ENCODE data around the gene ABCC12.

Gene ABCC12

GRCh38 chr16:48131201-48131935 lies 24.4 kb downstream of the ABCC12 start:
- no peak for DNase-seq

- DNase-seq, result no peak
These were observed 25.9 kb downstream of the ABCC12 start for GRCh38 chr16:48129926-48130325.

GRCh38 chr16:48128769-48129168 lies 27.0 kb downstream of the ABCC12 start:
- no peak for DNase-seq

- DNase-seq, result no peak
These were observed 28.8 kb downstream of the ABCC12 start for GRCh38 chr16:48126801-48127644.

GRCh38 chr16:48125888-48126287 lies 29.9 kb downstream of the ABCC12 start:
- no peak for DNase-seq

- no peak for DNase-seq
These were observed 31.5 kb downstream of the ABCC12 start for GRCh38 chr16:48124266-48124665.

- DNase-seq, result no peak
These were observed 32.5 kb downstream of the ABCC12 start for GRCh38 chr16:48123104-48123788.

- DNase-seq, result no peak
These were observed 34.5 kb downstream of the ABCC12 start for GRCh38 chr16:48121276-48121675.

- DNase-seq, result no peak
These were observed 37.0 kb downstream of the ABCC12 start for GRCh38 chr16:48118841-48119240.

- no peak for DNase-seq
These were observed 38.3 kb downstream of the ABCC12 start for GRCh38 chr16:48117217-48118105.

- DNase-seq, result no peak
These were observed 40.5 kb downstream of the ABCC12 start for GRCh38 chr16:48115299-48115698.

- DNase-seq, result no peak
These were observed 41.4 kb downstream of the ABCC12 start for GRCh38 chr16:48114410-48114809.

- no peak for DNase-seq
These were observed 42.3 kb downstream of the ABCC12 start for GRCh38 chr16:48113471-48113870.

- no peak for DNase-seq
These were observed 42.8 kb downstream of the ABCC12 start for GRCh38 chr16:48113001-48113400.

- no peak for DNase-seq
These were observed 43.2 kb downstream of the ABCC12 start for GRCh38 chr16:48112600-48112999.

- DNase-seq, result no peak
These were observed 44.8 kb downstream of the ABCC12 start for GRCh38 chr16:48110982-48111381.

GRCh38 chr16:48110000-48110399 lies 45.8 kb downstream of the ABCC12 start:
- DNase-seq, result no peak

GRCh38 chr16:48109475-48109874 lies 46.3 kb downstream of the ABCC12 start:
- no peak for DNase-seq

- DNase-seq, result no peak
These were observed 49.3 kb downstream of the ABCC12 start for GRCh38 chr16:48106446-48106845.
